Measurements from ENCODE around the gene GRHL1.

- TF ChIP-seq POLR2A (IDR thresholded peaks at IDR 0.05) (no peak), CTCF (IDR thresholded peaks at IDR 0.05) (peak; percentile 32 to 53 (median 49))
Measured at GRCh38 chr2:10048501-10049171, 97.1 kb downstream of the GRHL1 start.

Measured in vagina (tissue), 2 donors.